CD14-positive monocyte (primary cell): ENCODE data around the gene PCDHGB6. TPM values are rescaled to one million over a fixed set of nuclear protein-coding genes. Genes with fewer than 3 reads are reported as not detected.

ENCODE experiments used
- DNase-seq, 3 donors: peaks; one replicate each; pipeline ENCODE4 v3.0.0-alpha.2; 2011 to 2022
- H2AFZ ChIP-seq: 2 replicates; pipeline ENCODE4 v1.6.0; 2012; ENCODE audit warnings: mild to moderate bottlenecking, low read depth, low read length, inconsistent platforms; ENCODE audit not compliant: insufficient read depth, poor library complexity, severe bottlenecking
- H3K27ac ChIP-seq, 2 donors: 1 replicate in 1 of 2; 2 replicates in 1 of 2; pipeline ENCODE4 v1.5.1; 2012 to 2013; ENCODE audit warnings: low read length in 2 of 2, control low read depth in 1 of 2, inconsistent platforms in 1 of 2, low read depth in 1 of 2, mild to moderate bottlenecking in 1 of 2
- H3K27me3 ChIP-seq, 2 donors: one replicate each; pipeline versions ENCODE4 v1.6.0 to v1.6.1; 2011 to 2013; ENCODE audit warnings: low read length in 2 of 2; ENCODE audit not compliant: control insufficient read depth in 2 of 2, insufficient read depth in 2 of 2
- H3K36me3 ChIP-seq, 2 donors: replicated peaks in 1 of 2; 1 replicate in 1 of 2; 2 replicates in 1 of 2; pipeline versions ENCODE4 v1.5.1 to v1.6.1; 2012 to 2013; ENCODE audit warnings: low read length in 2 of 2, control low read depth in 1 of 2, inconsistent platforms in 1 of 2, mild to moderate bottlenecking in 1 of 2; ENCODE audit not compliant: insufficient read depth in 2 of 2, control insufficient read depth in 1 of 2
- H3K4me1 ChIP-seq, 2 donors: 1 replicate in 1 of 2; 2 replicates in 1 of 2; pipeline versions ENCODE4 v1.5.1 to v1.6.1; 2012 to 2013; ENCODE audit warnings: low read length in 2 of 2, control low read depth in 1 of 2, inconsistent platforms in 1 of 2, mild to moderate bottlenecking in 1 of 2, moderate library complexity in 1 of 2; ENCODE audit not compliant: insufficient read depth in 2 of 2, control insufficient read depth in 1 of 2
- H3K4me2 ChIP-seq: replicated peaks from 2 replicates; pipeline ENCODE3; 2012; ENCODE audit warnings: low read length, moderate library complexity, mild to moderate bottlenecking; ENCODE audit not compliant: poor library complexity, severe bottlenecking; ENCODE audit errors: extremely low read depth
- H3K4me3 ChIP-seq, 3 experiments: fragments of 200-600 bp in 1 of 3; sonication (generic) in 1 of 3; replicated peaks in 1 of 3; 1 replicate in 2 of 3; 2 replicates in 1 of 3; pipeline ENCODE4 v1.5.1; 2011 to 2013; ENCODE audit warnings: low read length in 3 of 3, mild to moderate bottlenecking in 3 of 3, control low read depth in 2 of 3, low read depth in 2 of 3, inconsistent platforms in 1 of 3, moderate library complexity in 1 of 3
- H3K79me2 ChIP-seq: 2 replicates; pipeline ENCODE4 v1.6.0; 2012; ENCODE audit warnings: mild to moderate bottlenecking, control low read depth, inconsistent platforms, low read length, moderate library complexity; ENCODE audit not compliant: insufficient read depth
- H3K9ac ChIP-seq: 2 replicates; pipeline ENCODE4 v1.6.0; 2017; ENCODE audit warnings: low read length, mild to moderate bottlenecking; ENCODE audit not compliant: insufficient read depth, poor library complexity, severe bottlenecking
- H3K9me3 ChIP-seq, 2 donors: replicated peaks in 1 of 2; 1 replicate in 1 of 2; 2 replicates in 1 of 2; pipeline versions ENCODE4 v1.5.1 to v1.6.1; 2012 to 2013; ENCODE audit warnings: low read length in 2 of 2, control low read depth in 1 of 2; ENCODE audit not compliant: control insufficient read depth in 1 of 2, insufficient read depth in 1 of 2
- H4K20me1 ChIP-seq: 2 replicates; pipeline ENCODE4 v1.6.0; 2012; ENCODE audit warnings: mild to moderate bottlenecking, low read length, control low read depth, moderate library complexity; ENCODE audit not compliant: insufficient read depth
- H3K27ac Mint-ChIP-seq, 7 donors: one replicate each; pipeline ENCODE4 v1.8.0; 2020; ENCODE audit warnings: mild to moderate bottlenecking in 7 of 7, mixed read lengths in 7 of 7, moderate library complexity in 6 of 7, inconsistent platforms in 2 of 7
- H3K27me3 Mint-ChIP-seq, 3 donors: one replicate each; pipeline ENCODE4 v1.8.0; 2021 to 2022; ENCODE audit warnings: low read depth in 3 of 3, mild to moderate bottlenecking in 3 of 3, mixed read lengths in 3 of 3, moderate library complexity in 3 of 3, inconsistent platforms in 1 of 3
- H3K36me3 Mint-ChIP-seq, 2 donors: one replicate each; pipeline ENCODE4 v1.8.0; 2020; ENCODE audit warnings: mixed read lengths in 2 of 2, inconsistent platforms in 1 of 2, mild to moderate bottlenecking in 1 of 2
- H3K4me1 Mint-ChIP-seq: one replicate; pipeline ENCODE4 v1.8.0; 2020; ENCODE audit warnings: mild to moderate bottlenecking, mixed read lengths
- H3K4me3 Mint-ChIP-seq, 2 donors: one replicate each; pipeline ENCODE4 v1.8.0; 2020; ENCODE audit warnings: mild to moderate bottlenecking in 2 of 2, mixed read lengths in 2 of 2, moderate library complexity in 1 of 2
- H3K9me3 Mint-ChIP-seq, 7 donors: one replicate each; pipeline ENCODE4 v1.8.0; 2020 to 2022; ENCODE audit warnings: mixed read lengths in 7 of 7, mild to moderate bottlenecking in 6 of 7, moderate library complexity in 6 of 7, inconsistent platforms in 2 of 7
- CTCF ChIP-seq: fragments of 200-600 bp; IDR thresholded peaks from one replicate; pipeline ENCODE4 v1.8.0; 2022; ENCODE audit warnings: antibody characterized with exemption, mild to moderate bottlenecking
- WGBS: methylation state at CpG from one replicate; pipeline ENCODE4 v1.1.5; 2013; ENCODE audit warnings: missing lambda C conversion rate; ENCODE audit not compliant: insufficient coverage; 5-methylcytosine and 5-hydroxymethylcytosine counted together
- intact Hi-C, 2 donors: fragments of 100-400 bp; cut with micrococcal nuclease; formaldehyde crosslinking; loops; one replicate each; pipeline versions ENCODE4 v1.15.0 to v1.15.1; 2023
- polyA plus RNA-seq, 3 donors: library from polyadenylated mRNA; depleted of rRNA in 1 of 3; unstranded in 2 of 3; stranded (reverse) in 1 of 3; fragments of 300-500 nt in 2 of 3; fragments of >200 nt in 1 of 3; fragmentation: Illumina TruSeq in 2 of 3; gene quantifications; 1 replicate in 2 of 3; 2 replicates in 1 of 3; pipeline ENCODE4 v1.2.3, GENCODE V29; 2012 to 2021

Gene PCDHGB6
- polyA plus RNA-seq, 3 donors = 0.01 to 0.06 TPM; not detected in 1

- H2AFZ ChIP-seq = no peak overlapping the region
These were observed 47.1 kb upstream of the PCDHGB6 start for GRCh38 chr5:141360685-141361084.

GRCh38 chr5:141362719-141363118 lies 45.1 kb upstream of the PCDHGB6 start:
- H2AFZ ChIP-seq = no peak overlapping the region
- H3K4me3 ChIP-seq = no peak overlapping the region
- H3K36me3 ChIP-seq = no peaks in the 10 kb centered on the region
- peaks cover 43 to 82% (median 73%) of the 10 kb centered on the region in 7 donors for H3K9me3 Mint-ChIP-seq
- intact Hi-C loops = no loop called here
- H3K4me1 ChIP-seq = no peaks in the 10 kb centered on the region
- H3K27ac Mint-ChIP-seq = no peak overlapping the region
- peak overlapping the region in 1 of 2 donors; percentile 83 for H3K4me3 Mint-ChIP-seq
- H3K27me3 ChIP-seq = peaks cover 53 to 93% of the 10 kb centered on the region in 2 donors
- no peak overlapping the region for H3K4me2 ChIP-seq
- no peak for TF ChIP-seq CTCF
- H3K79me2 ChIP-seq = no peaks in the 10 kb centered on the region
- peaks cover 67 to 73% (median 68%) of the 10 kb centered on the region in 3 donors for H3K27me3 Mint-ChIP-seq
- peaks cover 16 to 20% of the 10 kb centered on the region in 2 donors for H3K36me3 Mint-ChIP-seq
- no peaks in the 10 kb centered on the region for H4K20me1 ChIP-seq
- H3K9me3 ChIP-seq = peaks cover 55 to 72% of the 10 kb centered on the region in 2 donors
- no peak for DNase-seq
- no peak overlapping the region for H3K27ac ChIP-seq
- H3K4me1 Mint-ChIP-seq = peaks cover 2% of the 10 kb centered on the region
- no peak overlapping the region for H3K9ac ChIP-seq

More at GRCh38 chr5:141360685-141361084, 47.1 kb upstream of the PCDHGB6 start:
- peak overlapping the region in 1 of 7 donors; percentile 57 for H3K27ac Mint-ChIP-seq
- H3K9me3 ChIP-seq = peaks cover 58 to 79% of the 10 kb centered on the region in 2 donors
- no peak overlapping the region for H3K4me2 ChIP-seq
- peaks cover 2% of the 10 kb centered on the region for H3K4me1 Mint-ChIP-seq
- TF ChIP-seq CTCF = no peak
- DNase-seq = no peak
- H3K36me3 ChIP-seq = no peaks in the 10 kb centered on the region
- peaks cover 51 to 91% of the 10 kb centered on the region in 2 donors for H3K27me3 ChIP-seq
- H3K4me3 ChIP-seq = no peak overlapping the region
- H3K27ac ChIP-seq = no peak overlapping the region
- peak overlapping the region in 1 of 2 donors; percentile 85 for H3K4me3 Mint-ChIP-seq
- WGBS = 43% methylated on average over 12 of the region's 15 CpGs
- no peaks in the 10 kb centered on the region for H4K20me1 ChIP-seq
- H3K36me3 Mint-ChIP-seq = peaks cover 12 to 18% of the 10 kb centered on the region in 2 donors
- intact Hi-C loops = no loop called here
- no peaks in the 10 kb centered on the region for H3K79me2 ChIP-seq
- H3K9me3 Mint-ChIP-seq = peaks cover 40 to 86% (median 73%) of the 10 kb centered on the region in 7 donors
- H3K4me1 ChIP-seq = no peaks in the 10 kb centered on the region
- no peak overlapping the region for H3K9ac ChIP-seq
- peaks cover 52 to 72% (median 71%) of the 10 kb centered on the region in 3 donors for H3K27me3 Mint-ChIP-seq
